ENCODE results near the gene MCM8.

GRCh38 chr20:5949943-5950270 lies 545 bp upstream of the MCM8 start:
- no peak for TF ChIP-seq JUNB (CRISPR knock-in tag; conservative IDR thresholded peaks at IDR 0.05)
- TF ChIP-seq ZNF12 (CRISPR knock-in tag; IDR thresholded peaks at IDR 0.05): no peak
- no peak for TF ChIP-seq ZFP30 (CRISPR knock-in tag; IDR thresholded peaks at IDR 0.05; ENCODE audit: borderline replicate concordance)
- TF ChIP-seq, protein P1, sequence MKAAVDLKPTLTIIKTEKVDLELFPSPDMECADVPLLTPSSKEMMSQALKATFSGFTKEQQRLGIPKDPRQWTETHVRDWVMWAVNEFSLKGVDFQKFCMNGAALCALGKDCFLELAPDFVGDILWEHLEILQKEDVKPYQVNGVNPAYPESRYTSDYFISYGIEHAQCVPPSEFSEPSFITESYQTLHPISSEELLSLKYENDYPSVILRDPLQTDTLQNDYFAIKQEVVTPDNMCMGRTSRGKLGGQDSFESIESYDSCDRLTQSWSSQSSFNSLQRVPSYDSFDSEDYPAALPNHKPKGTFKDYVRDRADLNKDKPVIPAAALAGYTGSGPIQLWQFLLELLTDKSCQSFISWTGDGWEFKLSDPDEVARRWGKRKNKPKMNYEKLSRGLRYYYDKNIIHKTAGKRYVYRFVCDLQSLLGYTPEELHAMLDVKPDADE (conservative IDR thresholded peaks at IDR 0.05; ENCODE audit: control insufficient read depth, low read depth, low read length): no peak
- no peak for TF ChIP-seq CTCF (IDR thresholded peaks at IDR 0.05 in 2 of 3, conservative IDR thresholded peaks at IDR 0.05 in 1 of 3; ENCODE audit: insufficient read depth in 2 of 3, low read depth in 1 of 3, low read length in 3 of 3)
- no peak for TF ChIP-seq ZNF584 (CRISPR knock-in tag; IDR thresholded peaks at IDR 0.05; ENCODE audit: low read depth)
- TF ChIP-seq RBM39 (optimal IDR thresholded peaks at IDR 0.05; ENCODE audit: low read depth, low read length): no peak
- TF ChIP-seq NONO (IDR thresholded peaks at IDR 0.05; ENCODE audit: low read depth in 2 of 2, low read length in 1 of 2): no peak
- no peak for TF ChIP-seq CREB1 (IDR thresholded peaks at IDR 0.05)
- TF ChIP-seq CREB1 (CRISPR knock-in tag; IDR thresholded peaks at IDR 0.05): no peak
- TF ChIP-seq DNMT1 (IDR thresholded peaks at IDR 0.05): no peak
- no peak for TF ChIP-seq TARDBP (IDR thresholded peaks at IDR 0.05)
- no peak for TF ChIP-seq ELF4 (CRISPR knock-in tag; IDR thresholded peaks at IDR 0.05)
